CD4-positive, alpha-beta T cell treated with Interferon alpha-2 for 1 hour (primary cell): ENCODE measurements around the gene CS.
"Not testable (repeated sequence)": the region's sequence is repeated elsewhere in the genome, so short reads cannot be mapped to it uniquely, and the experiment has no call there.

Experiments used
- DNase-seq, 2 donors: peaks; one replicate each; pipeline ENCODE4 v3.0.0-alpha.2; 2020 to 2022

CS gene

DNA sequence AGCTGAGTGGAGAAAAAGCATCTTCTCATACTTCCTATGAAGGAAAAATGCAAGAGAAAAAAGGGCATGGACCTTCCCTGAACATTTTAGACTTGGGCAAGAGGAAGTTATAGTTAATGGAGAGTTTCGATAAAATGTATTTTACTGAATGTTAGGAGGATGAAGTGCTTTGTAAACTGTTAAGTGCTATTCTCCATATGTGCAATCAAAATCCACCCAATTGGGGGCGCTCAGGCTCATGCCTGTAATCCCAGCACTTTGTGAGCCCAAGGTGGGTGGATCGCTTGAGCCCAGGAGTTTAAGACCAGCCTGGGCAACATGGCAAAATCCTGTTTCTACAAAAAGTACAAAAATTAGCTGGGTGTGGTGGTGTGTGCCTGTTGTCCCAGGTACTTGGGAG, 17.5 kb upstream of the CS start:
- DNase-seq = no peak

DNA sequence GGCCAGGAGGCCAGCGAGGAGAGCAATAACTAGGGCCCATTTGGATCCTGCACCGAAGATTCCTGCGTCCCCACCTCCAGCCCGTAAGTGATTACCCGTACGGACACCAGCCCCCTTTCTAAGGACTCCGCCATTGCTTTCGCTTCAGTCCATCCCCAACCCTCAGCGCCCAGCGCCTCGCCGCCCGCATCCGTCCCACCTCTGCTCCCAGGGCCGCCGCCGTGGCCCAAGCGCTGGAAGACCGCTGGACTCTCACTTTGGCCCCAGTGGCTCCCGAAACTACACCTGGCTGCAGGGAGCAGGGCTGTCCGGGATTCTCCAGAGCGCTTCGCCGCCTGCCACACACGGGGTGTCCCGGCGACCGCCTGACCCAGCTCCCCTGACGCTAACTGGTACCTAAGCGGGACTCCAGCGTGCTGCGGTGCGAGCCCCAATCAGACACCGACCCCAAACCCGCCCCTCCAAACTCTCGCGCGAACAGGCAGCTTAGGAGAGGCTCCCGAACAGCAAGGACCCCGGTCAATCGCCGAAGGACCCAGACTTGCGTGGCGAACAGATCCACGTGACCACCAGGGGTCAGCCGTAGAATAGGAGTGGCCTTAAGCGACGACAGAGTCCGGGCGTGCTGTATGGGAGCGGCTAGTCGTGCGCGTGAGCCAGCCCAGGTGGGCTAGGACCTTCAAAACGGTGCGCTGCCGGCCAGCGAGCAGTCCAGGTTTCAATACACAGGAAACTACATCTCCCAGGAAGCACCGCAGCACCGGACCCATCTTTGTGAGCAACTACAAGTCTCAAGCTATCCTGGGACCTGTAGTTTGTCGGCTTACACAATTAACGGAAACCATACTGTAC, 15.7 kb upstream of the CS start, which contains the start of gene CNPY2:
CNPY2 (minus strand) TSS at position 367 of the 852 bp plus-strand sequence. CDS start 771 bp downstream, outside the sequence.
- peak; percentile 96 for DNase-seq

DNA sequence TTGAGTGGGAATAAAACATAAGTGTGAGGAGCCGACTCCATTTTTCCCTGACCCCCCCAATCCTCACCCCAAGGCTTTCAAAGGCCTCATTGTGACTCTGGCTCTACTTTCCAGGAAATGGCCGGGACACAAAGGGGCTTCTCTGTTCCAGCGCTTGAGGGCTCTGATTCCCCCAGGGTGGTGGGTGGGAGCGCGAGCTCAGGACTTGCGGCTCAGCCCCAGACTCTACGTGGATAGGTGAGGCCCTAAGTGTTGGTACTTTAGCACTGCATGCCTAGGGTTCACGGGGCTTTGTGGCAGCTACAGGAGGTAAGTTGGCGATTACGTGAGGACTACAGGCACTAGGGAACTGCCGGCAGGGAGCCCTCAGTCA, 15.1 kb upstream of the CS start:
- peak in 1 of 2 donors; percentile 18 for DNase-seq

DNA sequence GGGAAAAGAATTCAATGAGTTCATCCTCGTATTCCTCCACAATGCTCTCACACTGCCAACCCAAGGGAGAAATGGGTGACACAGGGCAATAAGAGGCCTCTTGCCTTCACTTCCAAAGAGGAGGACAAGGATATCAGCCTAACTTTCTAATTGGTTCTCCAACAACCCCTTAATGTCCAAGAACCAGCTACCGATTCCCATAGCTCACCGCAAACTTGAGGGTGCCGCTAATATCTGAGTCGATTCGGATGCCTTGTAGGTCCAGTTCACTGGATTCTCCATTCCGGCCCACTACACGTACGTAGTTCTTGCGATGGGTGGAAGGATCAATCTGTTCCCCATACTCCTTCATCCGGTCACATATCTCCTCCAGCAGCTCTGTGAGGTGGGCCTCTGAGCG, 10.9 kb upstream of the CS start:
- DNase-seq = no peak

DNA sequence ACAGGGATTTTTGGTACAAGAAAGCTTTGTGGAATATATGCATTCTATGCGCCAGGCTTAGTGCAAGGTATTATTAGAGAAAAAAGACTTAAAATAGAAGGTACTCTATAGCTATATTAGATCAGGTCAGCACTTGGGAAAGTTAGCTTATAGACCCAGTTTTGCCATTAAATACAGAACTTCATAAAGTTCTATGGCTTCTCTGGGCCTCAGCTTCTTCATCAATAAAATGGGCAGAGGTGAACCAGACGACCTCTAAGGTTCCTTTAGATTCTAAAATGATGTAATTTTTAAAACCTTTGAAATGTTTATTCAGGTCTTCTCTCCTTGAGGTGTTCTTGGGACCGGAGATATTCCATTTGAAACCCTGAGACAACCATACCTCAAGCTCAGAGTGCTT, 8.6 kb upstream of the CS start:
- DNase-seq = no peak

DNA sequence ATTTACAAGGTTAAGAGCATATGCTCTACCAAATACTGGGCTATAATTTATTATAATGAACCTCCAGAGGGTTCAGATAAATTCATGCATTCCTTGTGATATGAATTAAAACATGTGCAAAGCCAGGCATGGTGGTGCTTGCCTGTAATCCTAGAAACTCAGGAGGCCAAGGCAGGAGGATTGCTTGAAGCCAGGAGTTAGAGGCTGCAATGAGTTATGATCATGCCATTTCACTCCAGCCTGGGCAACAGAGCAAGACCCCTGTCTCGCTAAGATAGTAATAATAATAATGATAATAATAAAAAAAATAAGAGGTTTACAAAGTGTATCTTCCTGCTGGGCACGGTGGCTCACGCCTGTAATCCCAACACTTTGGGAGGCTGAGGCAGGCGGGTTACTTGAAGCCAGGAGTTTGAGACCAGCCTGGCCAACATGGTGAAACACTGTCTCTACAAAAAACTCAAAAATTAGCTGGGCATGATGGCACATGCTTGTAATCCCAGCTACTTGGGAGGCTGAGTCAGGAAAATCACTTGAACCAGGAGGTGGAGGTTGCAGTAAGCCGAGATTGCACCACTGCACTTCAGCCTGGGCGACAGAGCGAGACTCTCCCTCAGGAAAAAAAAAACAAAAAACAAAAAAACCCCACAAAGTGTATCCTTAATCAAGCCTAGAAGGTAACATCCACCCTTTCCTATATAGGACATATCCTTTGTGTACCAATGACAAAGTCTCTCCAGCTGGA, 7.3 kb upstream of the CS start:
- DNase-seq = no peak

DNA sequence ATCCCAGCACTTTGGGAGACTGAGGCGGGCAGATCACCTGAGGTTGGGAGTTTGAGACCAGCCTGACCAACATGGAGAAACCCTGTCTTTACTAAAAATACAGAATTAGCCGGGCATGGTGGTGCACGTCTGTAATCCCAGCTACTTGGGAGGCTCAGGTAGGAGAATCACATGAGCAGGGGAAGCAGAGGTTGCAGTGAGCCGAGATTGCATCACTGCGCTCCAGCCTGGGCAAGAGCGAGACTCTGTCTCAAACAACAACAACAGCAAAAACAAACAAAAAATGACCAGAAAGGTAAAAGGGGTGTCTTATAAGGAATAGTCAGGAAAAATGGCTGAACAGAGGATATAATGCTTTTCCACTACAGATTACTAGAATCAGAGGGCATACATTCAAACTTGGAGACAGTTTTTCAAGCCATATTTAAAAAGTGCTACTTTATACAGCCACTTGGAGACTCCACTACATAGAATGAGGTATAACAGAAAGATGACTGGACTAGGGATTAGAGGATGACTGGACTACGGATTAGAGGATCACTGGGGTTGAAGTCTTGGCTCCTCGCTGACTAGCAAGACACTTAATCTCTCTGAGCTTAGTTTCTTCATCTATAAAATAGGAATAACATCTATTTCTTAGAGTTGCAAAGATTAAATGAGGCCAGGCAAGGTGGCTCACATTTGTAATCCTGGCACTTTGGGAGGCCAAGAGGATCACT, 4.9 kb upstream of the CS start:
- no peak for DNase-seq

DNA sequence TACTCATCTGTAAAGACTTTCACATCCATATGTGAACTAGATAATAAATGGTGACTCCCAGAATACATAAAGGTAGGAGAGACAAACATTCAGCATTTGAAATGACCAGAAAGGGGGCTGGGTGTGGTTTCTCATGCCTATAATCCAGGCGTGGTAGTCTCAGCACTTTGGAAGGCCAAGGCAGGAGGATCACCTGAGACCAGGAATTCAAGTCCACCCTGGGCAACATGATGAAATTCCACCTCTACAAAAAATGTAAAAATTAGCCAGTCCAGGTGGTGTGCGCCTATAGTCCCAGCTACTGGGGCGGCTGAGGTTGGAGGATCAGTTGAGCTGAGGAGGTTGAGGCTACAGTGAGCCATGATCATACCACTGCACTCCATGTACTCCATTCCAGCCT, 4.1 kb upstream of the CS start:
- DNase-seq = no peak

DNA sequence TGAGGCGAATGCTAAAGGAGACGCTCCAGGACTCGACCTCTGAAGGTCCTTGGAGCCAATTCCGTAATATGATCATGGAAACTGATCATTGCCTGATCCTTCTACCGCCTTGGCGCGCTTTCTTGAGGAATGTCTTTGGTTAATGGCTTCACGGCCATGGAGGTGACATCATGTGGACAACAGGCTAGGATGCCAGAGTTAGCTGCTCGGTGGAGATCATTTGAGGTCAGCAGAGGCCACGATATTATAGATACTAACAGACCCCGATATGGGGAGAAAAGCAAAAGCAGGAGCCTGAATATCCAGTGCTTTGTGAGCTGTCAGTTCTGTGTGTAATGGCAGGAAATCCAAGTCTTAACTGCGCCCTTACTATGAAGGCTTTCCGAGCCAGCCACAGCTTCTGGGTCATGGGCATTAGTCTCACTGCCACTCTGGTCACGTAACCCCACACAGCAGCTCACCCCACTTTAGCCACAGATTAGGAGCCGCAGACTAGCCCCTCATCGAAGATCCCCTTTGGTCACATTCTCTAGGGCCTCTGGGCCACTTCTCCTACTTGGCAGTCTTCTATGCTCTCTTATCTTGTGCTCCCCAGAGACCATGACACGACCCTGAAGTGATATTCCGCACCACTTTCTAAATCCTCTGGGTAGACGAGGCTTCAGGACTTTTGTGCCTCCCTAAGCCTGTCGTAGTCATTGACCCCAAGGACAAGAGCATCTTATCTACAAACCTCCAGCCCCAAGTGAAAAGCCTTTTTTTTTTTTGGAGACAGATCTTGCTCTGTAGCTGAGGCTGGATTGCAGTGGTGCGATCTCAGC, 724 bp upstream of the CS start:
- no peak for DNase-seq

DNA sequence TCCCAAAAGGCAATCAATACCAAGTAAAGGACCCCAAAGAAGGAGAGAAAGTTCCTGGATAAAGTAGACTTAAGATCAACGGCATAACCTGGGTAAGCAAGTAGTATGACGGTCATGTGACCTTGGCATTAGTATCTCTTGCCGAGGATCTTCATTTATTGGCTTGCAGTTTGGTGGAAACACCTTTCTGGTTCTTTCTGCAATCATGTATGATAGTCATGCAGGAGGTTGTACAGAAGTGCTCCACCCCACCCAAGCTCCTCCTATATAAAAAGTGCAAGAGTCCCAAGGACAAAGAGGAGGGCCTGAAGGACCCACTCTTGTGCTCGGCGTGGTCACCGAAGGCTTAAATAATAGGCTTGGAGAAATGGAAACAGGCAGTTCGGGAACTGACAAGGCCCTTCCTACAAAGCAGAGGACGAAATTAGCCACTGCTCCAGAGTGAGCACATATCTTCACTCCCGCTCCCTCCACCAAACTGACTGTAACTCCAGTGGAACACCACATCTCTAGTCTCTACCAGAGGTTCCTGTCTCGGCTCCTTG, 750 bp downstream of the CS start:
- DNase-seq = peak in 1 of 2 donors; percentile 53

DNA sequence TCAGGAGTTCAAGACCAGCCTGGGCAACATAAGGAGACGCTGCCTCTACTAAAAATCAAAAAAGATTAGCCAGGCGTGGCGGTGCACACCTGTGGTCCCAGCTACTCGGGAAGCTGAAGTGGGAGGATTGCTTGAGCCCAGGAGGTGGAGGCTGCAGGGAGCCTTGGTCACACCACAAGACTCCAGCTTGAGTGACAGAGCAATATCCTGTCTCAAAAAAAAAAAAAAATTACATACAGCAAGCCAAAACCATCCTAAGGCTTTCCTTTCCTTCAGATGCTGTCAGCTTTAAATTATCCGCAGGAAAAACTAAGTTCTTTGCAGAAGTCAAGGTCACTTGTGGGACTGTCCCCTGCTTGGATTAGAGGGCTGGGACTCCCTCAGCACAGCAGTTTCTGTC, 1.3 kb downstream of the CS start:
- DNase-seq = no peak

DNA sequence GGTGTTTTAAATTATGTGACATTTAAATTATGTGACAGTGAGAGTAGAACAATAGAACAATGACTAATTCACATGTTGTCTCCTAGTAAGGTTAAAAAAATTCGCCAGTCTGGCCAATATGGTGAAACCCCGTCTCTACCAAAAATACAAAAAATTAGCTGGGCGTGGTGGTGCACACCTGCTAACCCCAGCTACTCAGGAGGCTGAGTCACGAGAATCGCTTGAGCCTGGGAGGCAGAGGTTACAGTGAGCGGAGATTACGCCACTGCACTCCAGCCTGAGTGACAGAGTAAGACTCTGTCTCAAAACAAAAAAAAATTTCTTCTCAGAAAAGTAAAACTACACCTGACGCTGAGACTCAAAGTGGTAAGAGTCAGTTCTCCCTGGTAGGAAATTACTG, 2.7 kb downstream of the CS start:
- no peak for DNase-seq

DNA sequence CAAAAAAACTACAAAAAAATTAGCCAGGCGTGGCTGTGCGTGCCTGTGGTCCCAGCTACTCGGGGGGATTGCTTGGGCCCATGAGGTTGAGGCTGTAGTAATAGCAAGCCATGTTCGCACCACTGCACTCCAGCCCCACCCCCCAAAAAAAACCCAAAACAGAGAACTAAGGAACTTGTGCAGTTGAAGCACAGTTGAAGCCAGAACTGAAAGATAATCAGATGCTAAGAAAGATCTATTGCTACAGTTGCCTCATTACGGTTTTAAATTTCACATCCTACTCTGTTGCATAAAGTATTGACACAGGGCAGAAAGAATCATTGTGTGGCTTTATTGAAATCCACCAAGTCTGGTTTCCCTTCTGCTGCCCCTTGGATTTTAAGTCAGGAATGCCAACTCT, 3.8 kb downstream of the CS start:
- no peak for DNase-seq

DNA sequence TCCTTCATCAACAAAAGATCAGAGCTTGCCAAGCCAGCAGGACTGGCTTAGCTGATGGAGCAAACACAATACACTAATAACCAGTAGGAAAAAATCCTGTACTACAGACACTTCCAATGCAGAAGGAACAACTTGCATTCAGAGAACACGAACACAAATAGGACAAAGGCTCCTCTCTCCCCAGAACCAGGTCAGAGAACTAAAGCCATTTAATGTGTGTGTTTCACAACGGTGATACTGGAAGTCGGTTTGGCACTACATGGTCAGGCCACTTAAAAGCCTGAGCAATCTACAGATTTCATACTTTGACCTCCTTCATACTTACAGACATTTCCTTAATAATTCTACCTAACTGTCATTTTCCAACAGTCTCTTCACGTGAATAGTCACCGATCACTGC, 6.3 kb downstream of the CS start:
- DNase-seq = no peak

DNA sequence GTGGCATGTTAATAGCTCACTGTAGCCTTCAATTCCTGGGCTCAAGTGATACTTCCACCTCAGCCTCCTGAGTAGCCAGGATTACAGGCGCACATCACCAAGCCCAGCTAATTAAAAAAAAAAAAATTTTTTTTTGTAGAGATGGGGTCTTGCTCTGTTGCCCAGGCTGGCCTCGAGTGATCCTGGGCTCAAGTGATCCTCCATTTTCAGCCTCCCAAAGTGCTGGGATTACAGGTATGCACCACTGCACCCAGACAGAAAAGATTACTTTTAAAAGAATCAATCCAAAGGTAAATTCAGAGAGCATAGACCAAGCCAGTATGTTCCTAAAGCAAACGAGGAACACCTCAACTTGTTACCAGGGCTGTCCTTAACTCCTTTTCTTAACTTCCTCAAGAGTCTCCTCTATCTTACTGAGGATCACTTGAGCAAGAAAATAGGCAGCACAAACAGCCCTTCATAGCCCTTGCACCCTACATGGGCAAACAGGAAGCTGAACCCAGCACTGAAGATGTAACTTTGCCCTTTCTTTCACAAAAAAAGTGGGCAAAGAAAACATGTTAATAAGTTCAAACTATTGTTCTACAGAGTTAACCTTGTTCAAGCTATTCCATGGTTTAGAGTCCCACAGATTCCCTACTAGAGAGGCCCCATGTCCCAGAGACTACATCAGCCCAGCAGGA, 11.3 kb downstream of the CS start:
- DNase-seq = no peak

DNA sequence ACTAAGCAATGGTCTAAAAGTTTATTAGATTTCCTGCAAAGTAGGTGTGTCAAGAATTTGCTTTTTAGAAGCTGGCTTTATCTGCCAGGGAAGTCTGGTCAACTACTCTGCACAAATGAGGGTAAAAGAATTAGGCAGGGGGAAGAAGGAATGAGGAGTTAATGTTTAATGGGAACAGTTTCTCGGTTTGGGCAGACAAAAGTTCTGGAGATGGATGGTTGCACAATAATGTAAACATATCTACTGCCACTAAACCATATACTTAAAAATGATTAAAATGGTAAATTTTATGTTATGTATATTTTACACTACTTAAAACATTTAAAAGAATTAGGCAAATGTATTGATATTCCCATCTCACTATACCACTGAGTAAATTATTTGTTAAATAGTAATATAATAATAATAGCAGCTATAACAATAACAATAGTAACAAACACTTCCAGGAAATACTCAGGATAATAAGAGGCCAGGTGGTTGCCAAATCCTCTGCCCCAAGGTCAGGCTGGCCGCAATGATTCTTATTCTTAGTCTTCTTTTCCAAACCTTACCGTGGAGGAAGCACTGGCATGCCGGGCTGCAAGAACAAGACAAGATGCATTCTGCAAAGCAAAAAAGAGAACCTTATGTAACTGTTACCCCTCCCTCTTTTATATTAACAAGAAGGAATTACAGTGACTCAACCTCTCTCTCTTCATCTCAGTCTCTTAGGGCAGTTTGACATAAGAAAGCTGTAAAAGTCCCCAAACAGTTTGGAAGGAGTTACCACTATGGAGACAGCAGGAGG, 13.9 kb downstream of the CS start:
- no peak for DNase-seq

DNA sequence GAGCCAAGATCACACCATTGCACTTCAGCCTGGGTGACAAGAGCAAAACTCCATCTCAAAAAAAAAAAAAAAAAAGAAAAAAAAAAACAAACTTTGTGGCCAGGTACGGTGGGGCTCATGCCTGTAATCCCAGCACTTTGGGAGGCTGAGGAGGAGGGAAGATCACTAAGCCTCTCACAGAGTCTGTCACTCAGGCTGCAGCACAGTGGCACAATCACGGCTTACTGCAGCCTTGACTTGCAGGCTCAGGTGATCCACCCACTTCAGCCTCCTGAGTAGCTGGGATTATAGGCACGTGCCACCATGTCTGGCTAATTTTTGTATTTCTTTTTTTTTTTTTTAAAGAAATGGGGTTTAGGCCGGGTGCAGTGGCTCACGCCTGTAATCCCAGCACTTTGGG, 15.9 kb downstream of the CS start:
- not testable (repeated sequence) for DNase-seq

DNA sequence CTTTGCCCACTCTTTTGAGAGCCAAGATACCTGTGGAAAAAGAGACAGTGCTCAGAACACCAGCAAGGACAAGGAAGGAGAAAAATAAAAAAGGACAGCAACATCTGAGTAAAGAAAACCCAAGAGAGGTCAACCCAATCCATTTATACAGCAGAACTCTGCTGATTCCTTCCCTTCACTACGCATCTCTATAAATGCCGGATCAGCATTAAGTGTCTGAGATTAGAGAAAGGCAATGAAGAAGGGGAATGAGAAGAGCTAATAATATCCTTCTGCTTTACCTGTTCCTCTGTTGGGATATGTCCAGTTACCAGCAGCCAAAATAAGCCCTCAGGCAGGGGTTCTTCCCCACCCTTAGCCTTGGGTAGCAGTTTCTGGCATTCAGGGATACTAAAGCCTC, 17.6 kb downstream of the CS start:
- DNase-seq = no peak

DNA sequence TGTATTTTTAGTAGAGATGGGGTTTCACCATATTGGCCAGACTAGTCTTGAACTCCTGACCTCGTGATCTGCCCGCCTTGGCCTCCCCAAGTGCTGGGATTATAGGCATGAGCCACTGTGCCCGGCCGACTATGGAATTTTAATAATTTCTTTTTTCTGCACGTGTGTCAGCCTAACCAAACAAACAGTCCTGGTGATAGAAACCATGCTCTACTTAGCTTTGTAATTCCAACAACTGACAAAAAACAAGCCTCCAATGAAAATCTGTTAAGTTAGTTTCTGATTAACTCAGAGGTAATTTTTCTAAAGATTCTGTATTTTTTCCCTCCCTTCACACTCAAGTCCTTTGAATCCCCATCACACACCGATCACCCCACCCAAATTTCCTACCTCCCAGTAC, 18.1 kb downstream of the CS start:
- DNase-seq = no peak

DNA sequence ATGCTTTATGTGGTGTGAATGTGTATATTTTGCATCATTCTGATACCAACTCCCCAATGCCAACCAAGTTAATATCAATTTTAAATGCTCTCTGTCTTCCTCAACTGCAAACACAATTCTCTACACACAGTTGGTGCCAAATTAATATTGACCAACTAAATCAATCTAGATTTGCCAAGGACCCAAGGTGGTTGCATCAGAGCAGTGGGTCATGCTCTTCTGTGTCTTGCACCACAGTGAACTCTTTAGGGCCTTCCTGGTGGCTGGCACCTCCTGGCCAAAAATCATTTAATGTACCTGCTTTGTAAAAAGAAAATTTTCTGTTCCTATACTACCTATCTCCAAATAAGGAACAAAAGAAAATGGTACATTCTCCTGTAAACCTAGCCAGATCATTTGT, 19.3 kb downstream of the CS start:
- no peak for DNase-seq

DNA sequence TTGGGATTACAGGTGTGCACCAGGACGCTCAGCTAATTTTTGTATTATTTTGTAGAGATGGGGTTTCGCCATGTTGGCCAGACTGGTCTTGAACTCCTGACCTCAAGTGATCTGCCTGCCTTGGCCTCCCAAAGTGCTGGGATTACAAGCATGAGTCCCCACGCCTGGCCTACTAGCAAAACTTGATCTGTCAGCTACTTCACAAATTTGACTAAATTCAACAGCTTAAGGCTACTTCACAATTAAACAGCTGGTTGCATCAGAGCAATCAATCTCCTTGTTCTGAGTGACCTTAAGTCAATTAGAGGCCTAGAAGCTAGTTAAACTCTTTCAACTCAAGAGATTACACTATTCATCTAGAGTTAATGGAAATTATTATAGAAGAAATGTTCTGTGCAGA, 21.2 kb downstream of the CS start:
- DNase-seq = no peak
